ENCODE results near the gene FAM76A.
"Not testable (repeated sequence)": the region's sequence is repeated elsewhere in the genome, so short reads cannot be mapped to it uniquely, and the experiment has no call there.

FAM76A gene

DNA sequence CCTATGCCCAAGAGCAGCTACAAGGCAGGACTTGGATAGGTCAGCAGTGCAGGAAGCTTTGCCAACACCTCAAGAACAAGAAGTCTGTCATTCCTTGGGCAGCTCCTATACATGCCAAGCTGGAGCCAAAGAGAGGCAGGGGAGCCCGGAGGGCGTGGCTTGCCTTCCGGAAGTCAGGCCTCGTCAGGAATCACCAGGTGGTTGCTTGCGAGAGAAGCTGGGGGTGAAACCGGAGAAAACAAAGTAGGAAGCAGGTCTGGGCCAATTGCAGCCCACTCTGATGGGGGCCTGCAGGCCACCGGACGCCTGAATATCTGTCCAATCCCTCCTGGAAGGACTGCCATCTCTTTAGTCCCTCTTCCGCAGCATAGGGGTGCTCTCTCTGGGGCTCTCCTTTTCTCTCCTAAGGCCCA, 794 bp upstream of the FAM76A start:
- no peak for DNase-seq (ENCODE audit: low spot score)

GRCh38 chr1:27726173-27727044, 648 bp downstream of the FAM76A start:
- peak; percentile 37 for DNase-seq (ENCODE audit: low spot score)

- no peak for DNase-seq (ENCODE audit: low spot score)
These were observed 1.4 kb downstream of the FAM76A start for GRCh38 chr1:27727126-27727525.

DNA sequence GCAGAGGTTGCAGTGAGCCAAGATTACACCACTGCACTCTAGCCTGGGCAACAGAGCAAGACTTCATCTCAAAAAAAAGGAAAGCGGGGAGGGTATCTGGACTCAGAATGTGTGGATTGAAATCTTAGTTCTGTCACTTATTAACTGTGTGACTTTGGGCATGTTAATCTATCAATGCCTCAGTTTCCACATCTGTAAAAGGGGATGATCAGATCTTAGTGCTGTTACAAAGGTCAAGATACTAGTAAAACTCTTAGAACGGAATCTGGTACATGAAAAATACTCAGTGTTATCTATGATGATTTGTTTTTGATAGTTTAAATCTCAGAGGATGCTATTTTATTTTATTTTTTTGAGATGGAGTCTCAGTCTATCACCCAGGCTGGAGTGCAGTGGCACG, 10.5 kb downstream of the FAM76A start:
- DNase-seq (ENCODE audit: low spot score), result no peak

DNA sequence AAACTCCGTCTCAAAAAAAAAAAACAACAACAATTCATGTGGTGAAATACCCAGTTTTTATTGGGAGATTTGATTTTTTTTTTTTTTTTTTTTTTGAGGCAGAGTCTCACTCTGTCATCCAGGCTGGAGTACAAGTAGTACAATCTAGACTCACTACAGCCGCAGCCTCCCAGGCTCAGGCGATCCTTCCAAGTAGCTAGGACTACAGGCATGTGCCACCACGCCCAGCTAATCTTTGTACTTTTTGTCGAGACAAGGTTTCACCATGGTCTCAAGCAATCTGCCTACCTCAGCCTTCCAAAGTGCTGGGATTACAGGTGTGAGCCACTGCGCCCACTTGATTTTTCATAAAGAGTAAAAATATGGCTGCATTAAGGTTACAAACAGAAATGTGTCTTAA, 15.4 kb downstream of the FAM76A start:
- DNase-seq (ENCODE audit: low spot score), result no peak

- no peak for DNase-seq (ENCODE audit: low spot score)
These were observed 18.8 kb downstream of the FAM76A start for GRCh38 chr1:27744556-27744955.

DNA sequence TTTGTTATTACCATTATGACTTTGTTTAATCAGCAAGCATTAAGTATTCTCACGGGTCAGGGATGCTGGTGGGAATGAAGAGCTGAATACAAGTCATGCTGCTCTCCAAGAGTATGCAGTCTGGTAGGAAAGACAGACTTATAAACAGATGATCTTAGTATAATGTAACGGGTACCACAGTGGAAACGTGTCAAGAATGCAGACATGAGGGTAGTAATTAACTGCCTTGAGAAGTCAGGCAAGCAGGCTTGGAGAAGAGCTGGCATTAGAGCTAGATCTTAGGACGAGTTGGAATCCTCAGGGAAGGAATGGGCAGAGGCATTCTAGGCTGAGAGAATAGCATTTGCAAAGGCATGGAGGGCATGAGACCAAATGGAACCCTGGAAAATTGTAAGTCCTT, 19.7 kb downstream of the FAM76A start:
- no peak for DNase-seq (ENCODE audit: low spot score)

DNA sequence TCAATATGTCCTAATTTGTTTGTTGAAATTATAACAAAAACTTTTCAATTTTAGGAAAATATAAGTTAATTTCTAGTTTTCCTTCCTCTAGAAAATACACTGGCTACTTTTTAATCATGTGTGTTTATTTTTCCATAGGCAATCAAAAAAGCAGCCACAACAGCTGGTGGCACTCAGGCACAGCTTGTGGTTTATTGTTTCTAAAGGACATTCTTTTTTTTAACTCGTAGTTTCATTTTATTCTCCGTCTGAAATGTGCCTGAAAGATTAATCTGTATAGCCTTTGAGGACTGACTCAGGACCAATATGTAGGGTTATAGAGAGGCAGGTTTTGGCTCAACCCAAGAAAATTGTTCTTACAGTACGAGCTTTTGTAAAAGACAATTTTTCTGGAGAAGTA, 26.6 kb downstream of the FAM76A start:
- no peak for DNase-seq (ENCODE audit: low spot score)

- DNase-seq (ENCODE audit: low spot score), result no peak
These were observed 29.5 kb downstream of the FAM76A start for GRCh38 chr1:27755286-27755685.

DNA sequence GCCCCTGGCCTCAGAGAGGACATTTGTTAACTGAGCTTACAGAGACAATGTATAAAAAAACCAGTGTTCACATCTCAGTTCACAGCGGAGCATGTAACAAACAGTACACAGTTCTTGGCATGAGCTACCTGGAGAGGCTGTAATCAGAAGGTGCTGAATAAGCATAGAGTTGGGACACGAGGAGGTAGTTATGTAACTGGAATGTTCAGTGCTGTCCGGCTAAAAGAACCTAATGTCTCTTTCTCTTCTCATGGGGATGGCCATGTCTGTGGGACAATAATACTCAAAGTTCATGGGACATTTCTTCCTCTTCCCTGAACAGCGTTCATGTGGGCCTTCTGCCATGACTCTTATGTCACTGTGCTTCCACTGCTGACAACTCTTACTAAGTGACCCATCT, 30.1 kb downstream of the FAM76A start:
- no peak for DNase-seq (ENCODE audit: low spot score)

DNA sequence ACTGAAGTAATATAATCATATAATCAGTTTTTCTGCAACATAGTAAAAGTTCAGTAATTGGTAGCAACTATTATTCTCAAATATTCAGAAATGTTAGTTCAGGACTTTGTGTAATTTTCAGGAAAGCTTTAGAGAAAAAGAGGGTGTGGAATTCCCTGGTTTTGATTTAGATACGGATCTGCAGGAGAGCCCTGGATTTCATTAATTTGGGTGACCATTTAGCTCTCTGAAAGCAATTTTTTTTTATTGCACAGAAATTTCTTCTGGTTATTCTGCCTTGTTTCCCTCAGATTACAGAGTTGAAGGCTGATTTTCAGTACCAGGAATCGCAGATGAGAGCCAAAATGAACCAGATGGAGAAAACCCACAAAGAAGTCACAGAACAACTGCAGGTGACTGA, 33.5 kb downstream of the FAM76A start:
- no peak for DNase-seq (ENCODE audit: low spot score)

- no peak for DNase-seq (ENCODE audit: low spot score)
These were observed 34.7 kb downstream of the FAM76A start for GRCh38 chr1:27760426-27760825.

DNA sequence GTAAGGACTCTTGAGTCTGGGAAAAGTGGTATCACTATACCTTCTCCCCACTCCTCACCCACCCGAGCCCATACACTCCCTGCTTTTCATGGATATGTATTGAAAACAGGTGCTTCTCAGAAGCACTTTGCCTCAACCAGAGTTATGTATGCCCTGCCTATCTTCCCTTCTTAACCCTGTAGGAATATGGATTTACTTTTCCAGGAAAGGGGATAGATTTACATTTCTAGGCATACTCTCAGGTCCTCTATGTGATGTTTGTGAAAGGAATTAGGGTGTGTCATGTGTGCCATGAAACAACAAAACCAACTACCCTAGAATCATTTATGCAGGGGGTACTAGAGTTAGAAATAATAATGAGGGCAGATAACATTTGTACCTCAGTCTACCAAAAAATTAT, 36.3 kb downstream of the FAM76A start:
- no peak for DNase-seq (ENCODE audit: low spot score)

- no peak for DNase-seq (ENCODE audit: low spot score)
These were observed 37.6 kb downstream of the FAM76A start for GRCh38 chr1:27763358-27763757.

- no peak for DNase-seq (ENCODE audit: low spot score)
These were observed 44.6 kb downstream of the FAM76A start for GRCh38 chr1:27770293-27770830.

GRCh38 chr1:27772036-27772931, 46.5 kb downstream of the FAM76A start:
- DNase-seq (ENCODE audit: low spot score), result no peak

- peak; percentile 98 for DNase-seq (ENCODE audit: low spot score)
These were observed 47.4 kb downstream of the FAM76A start, which contains the start of gene STX12 for GRCh38 chr1:27772932-27773825. Gene STX12, plus strand, starts transcription at chr1:27773219. Its CDS starts 89 bp downstream, at chr1:27773308.

DNA sequence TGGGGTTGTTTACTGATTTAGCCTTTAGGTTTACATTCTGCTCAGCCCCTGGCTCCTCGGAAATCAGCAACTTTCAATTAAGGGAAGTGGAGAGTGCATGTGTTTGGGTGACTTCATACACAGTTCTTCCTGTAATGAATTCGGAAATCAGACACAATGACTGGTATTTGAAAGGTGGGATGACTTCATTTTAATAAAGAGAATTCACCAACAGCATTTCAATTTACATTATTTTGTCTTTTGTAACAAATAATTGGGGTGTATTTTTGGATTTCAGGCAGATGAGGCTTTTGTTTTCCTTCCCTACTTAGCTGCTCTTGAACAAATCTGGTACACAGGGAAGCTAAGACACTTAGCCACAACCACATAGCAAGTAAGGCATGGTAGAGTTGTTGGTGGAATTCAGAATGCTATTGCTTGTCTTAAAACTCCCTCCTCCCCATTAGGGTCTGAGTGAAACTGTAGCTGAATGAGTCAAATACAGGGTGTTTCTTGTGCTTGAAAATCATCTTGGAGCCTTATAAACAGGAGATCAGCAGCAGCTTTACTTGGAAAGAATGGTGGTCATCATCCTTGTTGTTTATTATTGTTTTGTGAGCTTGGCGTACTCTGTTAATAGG, 48.2 kb downstream of the FAM76A start:
- DNase-seq (ENCODE audit: low spot score), result no peak

- no peak for DNase-seq (ENCODE audit: low spot score)
These were observed 48.9 kb downstream of the FAM76A start for GRCh38 chr1:27774654-27775053.

DNA sequence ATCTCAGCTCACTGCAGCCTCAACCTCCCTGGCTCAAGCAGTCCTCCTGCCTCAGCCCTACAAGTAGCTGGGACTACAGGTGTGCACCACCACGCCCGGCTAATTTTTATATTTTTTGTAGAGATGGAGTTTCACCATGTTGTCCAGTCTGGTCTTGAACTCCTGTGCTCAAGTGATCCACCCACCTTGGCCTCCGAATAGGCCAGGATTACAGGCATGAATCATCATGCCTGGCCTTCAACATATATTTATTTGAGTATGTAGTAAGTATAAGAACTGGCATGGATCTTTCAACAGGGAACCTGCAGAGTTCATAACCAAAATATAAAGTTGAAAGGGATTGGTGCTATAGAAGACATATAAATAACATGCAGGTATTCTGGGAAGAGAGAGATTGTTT, 49.6 kb downstream of the FAM76A start:
- DNase-seq (ENCODE audit: low spot score), result not testable (repeated sequence)

GRCh38 chr1:27776276-27776675, 50.5 kb downstream of the FAM76A start:
- not testable (repeated sequence) for DNase-seq (ENCODE audit: low spot score)

Data from LoVo (cell line).